ENCODE results near the gene HNRNPH2. TPM values are rescaled to one million over a fixed set of nuclear protein-coding genes. Genes with fewer than 3 reads are reported as not detected.

HNRNPH2 gene
- total RNA-seq, 1 donor from 2014 or later: 21.4 TPM

GRCh38 chrX:101417190-101417589, 9.2 kb downstream of the HNRNPH2 start:
- DNase-seq (ENCODE audit: low spot score in 2 of 2): no peak
- Histone ChIP-seq H3K9me3 (no peaks in the 10 kb centered on the region), H3K4me3 (no peak overlapping the region), H3K36me3 (peaks cover 0 to 5% of the 10 kb centered on the region in 2 donors), H3K27ac (peak overlapping the region in 1 of 2 donors; percentile 95), H3K27me3 (no peaks in the 10 kb centered on the region), H3K4me1 (peaks cover 0 to 4% of the 10 kb centered on the region in 2 donors)
- intact Hi-C loops (cut with DNase I): loop anchor here (5.0 to 10.0 kb wide), 3 partner anchors 515 to 1238 kb away; partner anchors contain the start of genes GPRASP1, TCEAL2 and ZMAT1
- no peak for TF ChIP-seq CTCF (IDR thresholded peaks at IDR 0.05)

GRCh38 chrX:101417981-101418841, 10.2 kb downstream of the HNRNPH2 start:
- DNase-seq (ENCODE audit: low spot score in 2 of 2): peak in 1 of 2 donors; percentile 84
- Histone ChIP-seq H3K4me1 (peaks cover 0 to 4% of the 10 kb centered on the region in 2 donors), H3K27ac (peak overlapping the region; percentile 93 to 95), H3K9me3 (no peaks in the 10 kb centered on the region), H3K27me3 (no peaks in the 10 kb centered on the region), H3K36me3 (no peaks in the 10 kb centered on the region), H3K4me3 (peak overlapping the region; percentile 66 to 71)
- intact Hi-C loops (cut with DNase I): loop anchor here (1.0 to 10.0 kb wide), 4 partner anchors 9 to 1237 kb away; partner anchors contain the start of genes GPRASP1, TCEAL2 and ZMAT1
- TF ChIP-seq CTCF (IDR thresholded peaks at IDR 0.05): no peak

- no peaks in the 10 kb centered on the region for H3K27me3 ChIP-seq
- H3K4me1 ChIP-seq: peaks cover 0 to 4% of the 10 kb centered on the region in 2 donors
- H3K4me3 ChIP-seq: no peak overlapping the region
- H3K27ac ChIP-seq: peak overlapping the region; percentile 93 to 95
- intact Hi-C loops (cut with DNase I): loop anchor here (5.0 to 10.0 kb wide), 3 partner anchors 513 to 1235 kb away; partner anchors contain the start of genes GPRASP1, TCEAL2 and ZMAT1
- no peaks in the 10 kb centered on the region for H3K9me3 ChIP-seq
- TF ChIP-seq CTCF (IDR thresholded peaks at IDR 0.05): no peak
- DNase-seq (ENCODE audit: low spot score in 2 of 2): no peak
- H3K36me3 ChIP-seq: peaks cover 0 to 7% of the 10 kb centered on the region in 2 donors
These were observed 11.5 kb downstream of the HNRNPH2 start for GRCh38 chrX:101419489-101419888.

GRCh38 chrX:101427954-101428353, 19.9 kb downstream of the HNRNPH2 start:
- Histone ChIP-seq H3K9me3 (peaks cover 0 to 9% of the 10 kb centered on the region in 2 donors), H3K27ac (no peak overlapping the region), H3K27me3 (no peaks in the 10 kb centered on the region), H3K4me1 (no peaks in the 10 kb centered on the region), H3K36me3 (peaks cover 8 to 25% of the 10 kb centered on the region in 2 donors), H3K4me3 (no peak overlapping the region)
- TF ChIP-seq CTCF (IDR thresholded peaks at IDR 0.05): no peak
- intact Hi-C loops (cut with DNase I): no loop called here
- no peak for DNase-seq (ENCODE audit: low spot score in 2 of 2)

GRCh38 chrX:101429934-101430333, 21.9 kb downstream of the HNRNPH2 start:
- no peaks in the 10 kb centered on the region for H3K4me1 ChIP-seq
- intact Hi-C loops (cut with DNase I): no loop called here
- TF ChIP-seq CTCF (IDR thresholded peaks at IDR 0.05): no peak

More at GRCh38 chrX:101429934-101430333, 21.9 kb downstream of the HNRNPH2 start:
- H3K4me3 ChIP-seq: no peak overlapping the region
- peaks cover 8 to 17% of the 10 kb centered on the region in 2 donors for H3K36me3 ChIP-seq
- peaks cover 0 to 9% of the 10 kb centered on the region in 2 donors for H3K9me3 ChIP-seq
- DNase-seq (ENCODE audit: low spot score in 2 of 2): no peak
- no peaks in the 10 kb centered on the region for H3K27me3 ChIP-seq
- no peak overlapping the region for H3K27ac ChIP-seq
